ENCODE results near the gene MYO10. TPM values are rescaled to one million over a fixed set of nuclear protein-coding genes. Genes with fewer than 3 reads are reported as not detected.
A peak's percentile ranks its signal among the peaks of the same experiment; 100 is the strongest.

The MYO10 gene
- total RNA-seq, 1 experiment from 2014 or later = 202 TPM

DNA sequence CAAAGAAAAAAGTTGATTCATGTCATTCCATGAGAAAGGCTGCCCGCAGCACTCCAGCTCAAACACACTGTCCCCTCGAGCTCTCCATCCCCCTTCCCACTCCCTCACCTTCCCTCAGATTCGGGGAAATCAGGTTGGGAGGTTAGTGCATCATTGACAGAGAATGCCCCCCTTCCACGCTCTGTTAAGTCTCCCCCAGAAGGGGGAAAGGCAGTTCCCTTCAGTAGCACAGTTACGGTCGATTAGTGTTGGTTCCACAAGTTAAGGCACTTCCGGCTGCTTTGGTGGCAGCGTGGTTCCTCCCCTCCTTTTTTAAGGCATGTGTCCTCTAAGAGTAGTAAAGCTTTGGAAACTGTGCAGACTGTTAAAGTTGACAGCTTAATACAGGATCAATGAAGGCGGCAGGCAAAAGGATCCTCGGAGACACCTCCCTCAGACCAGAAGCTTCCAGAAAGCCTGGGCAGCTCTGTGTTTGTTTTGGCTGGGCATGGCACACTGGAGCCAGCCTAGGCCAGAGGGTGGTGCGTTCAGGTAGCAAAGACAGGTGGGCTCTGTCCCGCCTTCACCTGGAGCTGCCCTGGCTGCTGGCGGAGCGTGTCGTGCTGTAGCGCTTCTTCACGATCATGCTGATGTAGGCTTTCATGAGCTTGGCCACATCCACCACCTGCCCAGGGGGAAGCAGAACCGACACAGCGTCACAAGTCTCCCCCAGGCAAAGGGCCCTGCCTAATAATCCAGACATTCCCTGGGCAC lies 269.8 kb downstream of the MYO10 start:
- H3K27me3 ChIP-seq (replicated peaks; ENCODE audit: insufficient read depth, low read depth, low read length, poor library complexity) = no peaks in the 10 kb centered on the region
- TF ChIP-seq, protein P1, sequence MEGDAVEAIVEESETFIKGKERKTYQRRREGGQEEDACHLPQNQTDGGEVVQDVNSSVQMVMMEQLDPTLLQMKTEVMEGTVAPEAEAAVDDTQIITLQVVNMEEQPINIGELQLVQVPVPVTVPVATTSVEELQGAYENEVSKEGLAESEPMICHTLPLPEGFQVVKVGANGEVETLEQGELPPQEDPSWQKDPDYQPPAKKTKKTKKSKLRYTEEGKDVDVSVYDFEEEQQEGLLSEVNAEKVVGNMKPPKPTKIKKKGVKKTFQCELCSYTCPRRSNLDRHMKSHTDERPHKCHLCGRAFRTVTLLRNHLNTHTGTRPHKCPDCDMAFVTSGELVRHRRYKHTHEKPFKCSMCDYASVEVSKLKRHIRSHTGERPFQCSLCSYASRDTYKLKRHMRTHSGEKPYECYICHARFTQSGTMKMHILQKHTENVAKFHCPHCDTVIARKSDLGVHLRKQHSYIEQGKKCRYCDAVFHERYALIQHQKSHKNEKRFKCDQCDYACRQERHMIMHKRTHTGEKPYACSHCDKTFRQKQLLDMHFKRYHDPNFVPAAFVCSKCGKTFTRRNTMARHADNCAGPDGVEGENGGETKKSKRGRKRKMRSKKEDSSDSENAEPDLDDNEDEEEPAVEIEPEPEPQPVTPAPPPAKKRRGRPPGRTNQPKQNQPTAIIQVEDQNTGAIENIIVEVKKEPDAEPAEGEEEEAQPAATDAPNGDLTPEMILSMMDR (conservative IDR thresholded peaks at IDR 0.05; ENCODE audit: low read depth, low read length) = no peak
- TF ChIP-seq EZH2 (IDR thresholded peaks at IDR 0.05; ENCODE audit: borderline replicate concordance, low read depth, low read length, poor library complexity, severe bottlenecking) = no peak
- H3K4me3 ChIP-seq (ENCODE audit: low read depth, low read length, poor library complexity, severe bottlenecking) = no peak overlapping the region
- CTCF ChIA-PET = no interaction called here
- H3K36me3 ChIP-seq (ENCODE audit: insufficient read depth, low read length, poor library complexity, severe bottlenecking) = peaks cover 80% of the 10 kb centered on the region
- H3K4me1 ChIP-seq (ENCODE audit: insufficient read depth, low read length, poor library complexity, severe bottlenecking) = peaks cover 4% of the 10 kb centered on the region
- no peaks in the 10 kb centered on the region for H3K9me3 ChIP-seq (ENCODE audit: low read depth, low read length, poor library complexity, severe bottlenecking)
- POLR2A ChIA-PET (ENCODE audit: low non-redundant PET) = interaction anchor here (0.5 kb wide), 1 partner anchor 554 kb away, joined by 3 read pairs; no protein-coding TSS in a partner anchor
- BruUV-seq (replicated peaks) = no TSS peak
- no peak overlapping the region for H3K27ac ChIP-seq (ENCODE audit: low read depth, low read length, poor library complexity, severe bottlenecking)
- DNase-seq (ENCODE audit: low spot score) = no peak
- intact Hi-C loops (cut with micrococcal nuclease; ENCODE audit: unreplicated experiment) = no loop called here

GRCh38 chr5:16665601-16666000 lies 270.5 kb downstream of the MYO10 start:
- ChIA-PET CTCF (no interaction called here), POLR2A (ENCODE audit: low non-redundant PET) (interaction anchor here (0.6 kb wide), 1 partner anchor 16 kb away, joined by 4 read pairs; no protein-coding TSS in a partner anchor)
- Histone ChIP-seq H3K4me3 (ENCODE audit: low read depth, low read length, poor library complexity, severe bottlenecking) (no peak overlapping the region), H3K27me3 (replicated peaks; ENCODE audit: insufficient read depth, low read depth, low read length, poor library complexity) (no peaks in the 10 kb centered on the region), H3K4me1 (ENCODE audit: insufficient read depth, low read length, poor library complexity, severe bottlenecking) (peaks cover 4% of the 10 kb centered on the region), H3K36me3 (ENCODE audit: insufficient read depth, low read length, poor library complexity, severe bottlenecking) (peaks cover 73% of the 10 kb centered on the region), H3K9me3 (ENCODE audit: low read depth, low read length, poor library complexity, severe bottlenecking) (no peaks in the 10 kb centered on the region), H3K27ac (ENCODE audit: low read depth, low read length, poor library complexity, severe bottlenecking) (no peak overlapping the region)
- TSS peak; percentile 84 for BruUV-seq (replicated peaks)
- intact Hi-C loops (cut with micrococcal nuclease; ENCODE audit: unreplicated experiment) = no loop called here
- no peak for TF ChIP-seq EZH2 (IDR thresholded peaks at IDR 0.05; ENCODE audit: borderline replicate concordance, low read depth, low read length, poor library complexity, severe bottlenecking)
- TF ChIP-seq, protein P1 (conservative IDR thresholded peaks at IDR 0.05; ENCODE audit: low read depth, low read length) = no peak
- DNase-seq (ENCODE audit: low spot score) = no peak

DNA sequence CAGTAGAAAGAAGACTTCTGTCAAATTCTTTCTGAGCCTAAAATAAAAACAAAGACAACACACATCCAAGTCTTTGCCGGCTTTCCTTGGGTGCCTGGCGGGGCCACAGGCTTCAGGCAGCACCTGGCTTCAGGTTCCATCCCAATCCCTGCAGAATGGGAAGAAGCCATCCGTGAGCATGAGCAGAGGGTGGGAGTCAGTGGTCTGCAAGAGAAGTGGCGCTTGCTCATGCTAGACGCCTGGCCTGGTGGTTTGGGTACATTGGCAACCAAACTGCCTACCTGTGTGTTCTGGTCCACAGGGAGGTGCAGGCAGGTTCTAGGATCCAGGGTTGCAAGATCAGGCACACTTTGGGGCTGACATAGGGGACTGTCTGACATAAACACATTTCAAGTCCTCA lies 271.7 kb downstream of the MYO10 start:
- no peak for TF ChIP-seq EZH2 (IDR thresholded peaks at IDR 0.05; ENCODE audit: borderline replicate concordance, low read depth, low read length, poor library complexity, severe bottlenecking)
- no TSS peak for BruUV-seq (replicated peaks)
- Histone ChIP-seq H3K36me3 (ENCODE audit: insufficient read depth, low read length, poor library complexity, severe bottlenecking) (peaks cover 60% of the 10 kb centered on the region), H3K4me1 (ENCODE audit: insufficient read depth, low read length, poor library complexity, severe bottlenecking) (no peaks in the 10 kb centered on the region), H3K4me3 (ENCODE audit: low read depth, low read length, poor library complexity, severe bottlenecking) (no peak overlapping the region), H3K27ac (ENCODE audit: low read depth, low read length, poor library complexity, severe bottlenecking) (no peak overlapping the region), H3K27me3 (replicated peaks; ENCODE audit: insufficient read depth, low read depth, low read length, poor library complexity) (no peaks in the 10 kb centered on the region), H3K9me3 (ENCODE audit: low read depth, low read length, poor library complexity, severe bottlenecking) (no peaks in the 10 kb centered on the region)
- ChIA-PET CTCF (no interaction called here), POLR2A (ENCODE audit: low non-redundant PET) (no interaction called here)
- intact Hi-C loops (cut with micrococcal nuclease; ENCODE audit: unreplicated experiment) = no loop called here
- DNase-seq (ENCODE audit: low spot score) = no peak

- Histone ChIP-seq H3K36me3 (ENCODE audit: insufficient read depth, low read length, poor library complexity, severe bottlenecking) (peaks cover 55% of the 10 kb centered on the region), H3K27ac (ENCODE audit: low read depth, low read length, poor library complexity, severe bottlenecking) (no peak overlapping the region), H3K4me3 (ENCODE audit: low read depth, low read length, poor library complexity, severe bottlenecking) (no peak overlapping the region), H3K4me1 (ENCODE audit: insufficient read depth, low read length, poor library complexity, severe bottlenecking) (no peaks in the 10 kb centered on the region), H3K9me3 (ENCODE audit: low read depth, low read length, poor library complexity, severe bottlenecking) (no peaks in the 10 kb centered on the region), H3K27me3 (replicated peaks; ENCODE audit: insufficient read depth, low read depth, low read length, poor library complexity) (no peaks in the 10 kb centered on the region)
- DNase-seq (ENCODE audit: low spot score) = no peak
- POLR2A ChIA-PET (ENCODE audit: low non-redundant PET) = no interaction called here
- no peak for TF ChIP-seq EZH2 (IDR thresholded peaks at IDR 0.05; ENCODE audit: borderline replicate concordance, low read depth, low read length, poor library complexity, severe bottlenecking)
- TF ChIP-seq, protein P1 (conservative IDR thresholded peaks at IDR 0.05; ENCODE audit: low read depth, low read length) = no peak
- intact Hi-C loops (cut with micrococcal nuclease; ENCODE audit: unreplicated experiment) = no loop called here
- CTCF ChIA-PET = no interaction called here
- no TSS peak for BruUV-seq (replicated peaks)
These were observed 272.2 kb downstream of the MYO10 start for GRCh38 chr5:16663840-16664239.

All from A673 (cell line).